HL-60/S4 (cell line): ENCODE measurements around the gene CMTM8.

Source experiments
- in situ Hi-C: fragments of 300-500 bp; cut with MboI; formaldehyde crosslinking; loops from 2 replicates; pipeline ENCODE4 v1.14.3; 2022; ENCODE audit warnings: low sequenced_read_pairs

CMTM8 gene

GRCh38 chr3:32371461-32372212 lies 133.2 kb downstream of the CMTM8 start:
- in situ Hi-C loops: no loop called here

- in situ Hi-C loops: no loop called here
Measured at GRCh38 chr3:32372213-32372490, 133.7 kb downstream of the CMTM8 start.

- in situ Hi-C loops: no loop called here
Measured at GRCh38 chr3:32373276-32373675, 134.8 kb downstream of the CMTM8 start.

DNA sequence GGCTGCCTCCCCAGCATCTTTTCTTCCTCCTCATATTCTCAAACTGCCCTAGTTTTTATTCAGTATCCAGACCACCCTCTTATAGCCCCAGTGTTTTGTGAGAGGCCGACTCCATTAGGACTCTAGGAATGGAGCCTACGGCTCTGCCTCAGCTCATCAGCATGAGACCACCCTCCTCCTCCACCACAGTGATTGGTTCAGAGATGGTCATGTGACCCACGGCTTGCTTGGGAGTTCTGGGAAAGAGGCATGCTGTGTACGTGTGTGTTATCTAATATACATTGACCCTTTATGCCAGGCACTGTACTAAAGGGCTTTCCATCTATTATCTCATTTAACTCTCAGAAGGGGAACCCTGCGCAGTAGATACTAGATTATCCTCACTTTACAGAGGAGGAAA lies 135.4 kb downstream of the CMTM8 start:
- in situ Hi-C loops: no loop called here

DNA sequence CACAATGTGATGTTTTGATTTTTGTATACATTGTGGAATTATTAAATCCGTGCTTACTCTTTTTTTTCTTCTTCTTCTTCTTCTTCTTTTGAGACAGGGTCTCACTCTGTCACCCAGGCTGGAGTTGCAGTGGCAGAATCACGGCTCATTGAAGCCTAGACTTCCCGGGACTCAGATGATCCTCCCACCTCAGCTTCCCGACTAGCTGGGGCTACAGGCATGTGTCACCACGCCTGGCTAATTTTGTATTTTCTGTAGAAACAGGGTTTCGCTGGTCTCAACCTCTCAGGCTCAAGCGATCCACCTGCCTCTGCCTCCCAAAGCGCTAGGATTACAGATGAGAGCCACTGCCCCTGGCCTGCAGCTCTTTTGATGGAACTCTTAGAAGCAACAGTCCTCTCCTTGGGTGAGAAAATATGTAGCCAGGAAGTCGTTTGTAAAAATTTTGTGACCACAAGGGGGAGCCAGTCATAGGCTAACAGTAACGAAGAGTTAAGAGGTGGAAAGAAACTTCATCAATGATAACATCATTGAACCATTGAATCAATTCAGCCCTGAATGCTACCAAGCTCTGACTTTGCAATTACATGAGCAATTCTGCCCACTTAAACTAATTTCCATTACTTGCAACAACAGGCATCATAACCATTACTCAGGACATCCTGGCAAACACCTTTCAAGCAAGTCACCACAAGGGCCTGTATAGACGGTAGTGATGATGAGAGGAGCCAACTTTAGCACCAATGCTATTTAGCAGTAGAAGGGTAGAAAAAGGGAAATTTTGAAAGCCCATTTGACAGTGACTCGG lies 136.5 kb downstream of the CMTM8 start:
- in situ Hi-C loops: no loop called here

DNA sequence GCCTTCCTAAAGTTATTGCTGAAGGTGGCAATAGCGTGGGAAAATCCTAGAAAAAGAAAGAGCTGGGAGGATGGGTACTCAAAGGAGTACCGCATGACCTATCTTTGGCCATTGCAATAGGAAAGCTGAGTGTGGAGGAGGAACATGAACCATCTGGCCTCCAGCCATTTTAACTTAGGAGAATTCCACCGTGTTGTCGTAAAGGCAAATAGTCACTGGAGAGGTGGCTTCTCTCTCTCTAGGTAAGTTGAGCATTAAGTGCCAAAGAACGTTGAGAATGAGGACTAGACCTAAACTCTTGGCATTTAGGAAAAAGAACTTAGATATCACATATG lies 137.1 kb downstream of the CMTM8 start:
- in situ Hi-C loops: no loop called here

DNA sequence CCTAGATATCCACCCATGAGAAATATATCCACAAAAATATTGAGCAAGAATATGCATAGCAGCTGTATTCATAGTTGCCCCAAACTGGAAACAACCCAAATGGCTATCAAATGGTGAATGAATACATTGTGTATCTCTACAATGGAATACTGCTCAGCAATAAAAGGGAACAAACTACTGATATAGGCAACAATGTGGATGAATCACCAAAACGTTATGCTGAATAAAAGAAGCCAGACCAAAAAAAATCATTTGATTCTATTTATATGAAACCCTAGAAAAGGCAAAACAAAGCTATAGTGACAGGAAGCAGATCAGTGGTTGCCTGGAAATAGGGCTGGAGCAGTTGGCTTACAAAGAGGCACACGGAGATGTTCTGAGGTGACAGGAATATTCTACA lies 137.6 kb downstream of the CMTM8 start:
- in situ Hi-C loops: no loop called here

- in situ Hi-C loops: loop anchor here (10.0 kb wide), 1 partner anchor 95 kb away; no protein-coding TSS in a partner anchor
Measured at GRCh38 chr3:32379831-32380500, 141.5 kb downstream of the CMTM8 start.

GRCh38 chr3:32381922-32382321 lies 143.4 kb downstream of the CMTM8 start:
- in situ Hi-C loops: loop anchor here (10.0 kb wide), 1 partner anchor 93 kb away; no protein-coding TSS in a partner anchor

- in situ Hi-C loops: loop anchor here (10.0 kb wide), 1 partner anchor 92 kb away; no protein-coding TSS in a partner anchor
Measured at GRCh38 chr3:32383136-32383711, 144.7 kb downstream of the CMTM8 start.

GRCh38 chr3:32384938-32385337 lies 146.5 kb downstream of the CMTM8 start:
- in situ Hi-C loops: loop anchor here (10.0 kb wide), 1 partner anchor 90 kb away; no protein-coding TSS in a partner anchor

GRCh38 chr3:32387512-32387911 lies 149.0 kb downstream of the CMTM8 start:
- in situ Hi-C loops: loop anchor here (10.0 kb wide), 1 partner anchor 87 kb away; no protein-coding TSS in a partner anchor

DNA sequence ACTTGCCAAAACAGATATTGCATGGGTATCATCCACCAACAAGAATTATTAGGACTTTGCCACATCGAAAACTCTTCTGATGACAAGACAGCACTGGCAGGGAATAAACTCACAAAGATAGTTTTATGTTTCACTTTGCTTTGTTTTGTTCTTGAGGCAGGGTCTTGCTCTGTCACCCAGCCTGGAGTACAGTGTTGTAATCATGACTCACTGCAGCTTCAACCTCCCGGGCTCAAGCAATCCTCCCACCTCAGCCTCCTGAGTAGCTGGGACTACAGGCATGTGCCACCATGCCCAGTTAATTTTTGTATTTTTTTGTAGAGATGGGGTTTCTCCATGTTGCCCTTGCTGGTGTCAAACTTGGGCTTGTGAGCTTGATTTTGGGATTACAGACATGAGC lies 151.1 kb downstream of the CMTM8 start:
- in situ Hi-C loops: loop anchor here (10.0 kb wide), 1 partner anchor 85 kb away; no protein-coding TSS in a partner anchor

DNA sequence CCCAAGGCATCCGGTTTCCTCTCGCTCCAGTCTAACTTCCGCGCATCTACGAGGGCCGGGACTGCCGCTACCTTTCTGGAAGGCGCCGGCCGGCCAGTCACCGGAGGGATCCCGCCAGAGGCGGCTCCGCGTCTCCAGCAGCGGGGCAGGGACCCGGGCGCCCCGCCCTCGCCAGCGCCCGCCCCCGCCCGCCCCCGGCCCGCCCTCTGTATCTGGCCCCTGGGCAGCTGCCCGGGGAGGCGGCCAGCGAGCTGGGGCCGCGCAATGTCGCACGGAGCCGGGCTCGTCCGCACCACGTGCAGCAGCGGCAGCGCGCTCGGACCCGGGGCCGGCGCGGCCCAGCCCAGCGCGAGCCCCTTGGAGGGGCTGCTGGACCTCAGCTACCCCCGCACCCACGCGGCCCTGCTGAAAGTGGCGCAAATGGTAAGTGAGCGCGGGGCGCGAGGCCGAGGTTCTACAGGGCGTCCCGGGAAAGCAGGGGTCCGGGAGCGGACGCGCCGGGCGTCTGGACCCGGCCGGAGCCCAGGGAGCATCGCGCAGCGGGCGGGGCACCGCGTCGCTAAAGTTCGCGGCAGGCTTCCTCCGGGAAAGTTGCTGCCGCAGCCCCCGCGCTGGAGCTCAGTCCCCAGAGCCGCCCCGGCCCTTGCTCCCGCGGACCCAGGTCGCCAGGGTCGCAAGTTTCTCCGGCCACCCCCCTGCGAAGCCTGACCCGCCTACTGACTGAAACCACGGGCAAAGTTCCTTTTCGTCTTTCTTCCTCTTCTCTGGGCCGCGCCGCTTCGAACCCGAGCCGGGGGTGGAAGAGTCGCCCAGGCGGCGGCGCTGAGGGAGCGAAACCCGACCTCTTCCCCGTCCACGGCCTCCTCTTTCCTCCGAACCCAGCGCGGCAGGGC lies 153.4 kb downstream of the CMTM8 start, which contains the start of gene CMTM7:
Gene CMTM7, plus strand, starts transcription at position 211 of the 893 bp plus-strand sequence. Its CDS starts 54 bp downstream, at position 265.
- in situ Hi-C loops: no loop called here

GRCh38 chr3:32392536-32393302 lies 154.2 kb downstream of the CMTM8 start:
- in situ Hi-C loops: no loop called here

DNA sequence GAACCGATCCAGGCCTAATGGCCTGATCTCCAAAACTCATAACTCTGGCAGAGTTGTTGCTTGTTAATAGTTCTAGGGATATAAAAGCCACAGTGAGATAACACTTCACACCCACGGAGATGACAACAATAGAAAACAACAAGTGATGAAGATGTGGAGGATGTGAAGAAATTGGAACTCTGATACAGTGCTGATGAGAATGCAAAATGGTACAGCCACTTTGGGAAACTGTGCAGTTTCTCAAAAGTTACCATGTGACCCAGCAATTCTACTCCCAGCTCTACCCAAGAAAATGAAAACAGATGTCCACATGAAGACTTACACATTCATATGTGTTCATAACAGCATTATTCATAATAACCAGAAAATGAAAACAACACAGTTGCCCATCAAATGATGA lies 157.0 kb downstream of the CMTM8 start:
- in situ Hi-C loops: no loop called here

GRCh38 chr3:32397941-32398340 lies 159.5 kb downstream of the CMTM8 start:
- in situ Hi-C loops: no loop called here

DNA sequence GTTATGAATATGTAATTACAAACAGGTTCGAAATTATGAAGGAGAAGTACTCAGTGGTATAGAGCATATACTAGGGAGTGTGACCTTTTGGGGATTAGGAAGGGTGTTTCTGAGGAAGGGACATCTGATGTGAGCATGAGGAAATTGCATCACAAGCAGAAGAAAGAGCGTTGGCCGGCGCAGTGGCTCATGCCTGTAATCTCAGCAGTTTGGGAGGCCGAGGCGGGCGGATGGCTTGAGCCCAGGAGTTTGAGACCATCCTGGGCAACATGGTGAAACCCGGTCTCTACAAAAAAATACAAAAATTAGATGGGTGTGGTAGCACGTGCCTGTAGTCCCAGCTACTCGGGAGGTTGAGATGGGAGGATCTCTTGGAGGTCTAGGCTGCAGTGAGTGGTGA lies 160.1 kb downstream of the CMTM8 start:
- in situ Hi-C loops: no loop called here

- in situ Hi-C loops: no loop called here
Measured at GRCh38 chr3:32399030-32399620, 160.6 kb downstream of the CMTM8 start.
